Astrocyte (in vitro differentiated cells and primary cell): ENCODE data around the gene C22orf39. TPM values are rescaled to one million over a fixed set of nuclear protein-coding genes. Genes with fewer than 3 reads are reported as not detected.

Source experiments
- DNase-seq: peaks from one replicate; pipeline ENCODE4 v3.0.0-alpha.2; 2010; ENCODE audit warnings: low read depth
- FAIRE-seq: peaks from 2 replicates; lab custom pipeline; 2011; peaks lifted over from hg19 to GRCh38; lab: Jason Lieb, UNC
- H2AFZ ChIP-seq: 2 replicates; pipeline ENCODE4 v1.6.0; 2012; ENCODE audit warnings: low read depth, low read length, inconsistent platforms
- H3K27ac ChIP-seq: 2 replicates; pipeline ENCODE4 v1.5.1; 2011; ENCODE audit warnings: low read depth, low read length, inconsistent platforms
- H3K27me3 ChIP-seq: 2 replicates; pipeline ENCODE4 v1.6.0; 2011; ENCODE audit warnings: low read length, inconsistent platforms; ENCODE audit not compliant: insufficient read depth
- H3K36me3 ChIP-seq: 2 replicates; pipeline ENCODE4 v1.5.1; 2011; ENCODE audit warnings: low read length, inconsistent platforms; ENCODE audit not compliant: insufficient read depth
- H3K4me1 ChIP-seq: 2 replicates; pipeline ENCODE4 v1.5.1; 2011; ENCODE audit warnings: low read length, inconsistent platforms; ENCODE audit not compliant: insufficient read depth
- H3K4me2 ChIP-seq: 2 replicates; pipeline ENCODE4 v1.6.0; 2012; ENCODE audit warnings: low read length, inconsistent platforms
- H3K4me3 ChIP-seq: 2 replicates; pipeline ENCODE4 v1.5.1; 2011; ENCODE audit warnings: low read depth, mild to moderate bottlenecking, low read length, inconsistent platforms; ENCODE audit not compliant: insufficient read depth
- H3K79me2 ChIP-seq: 2 replicates; pipeline ENCODE4 v1.6.0; 2012; ENCODE audit warnings: mild to moderate bottlenecking, low read length, inconsistent platforms; ENCODE audit not compliant: insufficient read depth
- H3K9ac ChIP-seq: 2 replicates; pipeline ENCODE4 v1.6.0; 2012; ENCODE audit warnings: mild to moderate bottlenecking, low read length, inconsistent platforms
- H3K9me3 ChIP-seq: 2 replicates; pipeline ENCODE4 v1.5.1; 2012; ENCODE audit warnings: low read depth, mild to moderate bottlenecking, low read length, inconsistent platforms; ENCODE audit not compliant: insufficient read depth
- H4K20me1 ChIP-seq: 2 replicates; pipeline ENCODE4 v1.6.0; 2012; ENCODE audit warnings: low read length, inconsistent platforms; ENCODE audit not compliant: insufficient read depth
- H3K27ac Mint-ChIP-seq: one replicate; pipeline ENCODE4 v1.8.0; 2021; ENCODE audit warnings: mild to moderate bottlenecking, mixed read lengths; ENCODE audit not compliant: unreplicated experiment
- H3K27me3 Mint-ChIP-seq: one replicate; pipeline ENCODE4 v1.8.0; 2021; ENCODE audit warnings: low read depth, mixed read lengths; ENCODE audit not compliant: unreplicated experiment
- H3K36me3 Mint-ChIP-seq: one replicate; pipeline ENCODE4 v1.8.0; 2021; ENCODE audit warnings: low read depth, mixed read lengths; ENCODE audit not compliant: unreplicated experiment
- H3K4me1 Mint-ChIP-seq: one replicate; pipeline ENCODE4 v1.8.0; 2021; ENCODE audit warnings: low read depth, mixed read lengths; ENCODE audit not compliant: unreplicated experiment
- H3K4me3 Mint-ChIP-seq: one replicate; pipeline ENCODE4 v1.8.0; 2021; ENCODE audit warnings: mild to moderate bottlenecking, moderate library complexity, mixed read lengths; ENCODE audit not compliant: unreplicated experiment
- H3K9me3 Mint-ChIP-seq: one replicate; pipeline ENCODE4 v1.8.0; 2021; ENCODE audit warnings: mild to moderate bottlenecking, mixed read lengths; ENCODE audit not compliant: unreplicated experiment
- EZH2 ChIP-seq: IDR thresholded peaks from 2 replicates; pipeline ENCODE4 v1.6.1; 2012; ENCODE audit warnings: mild to moderate bottlenecking, low read length, inconsistent platforms; ENCODE audit not compliant: insufficient read depth
- total RNA-seq: library from RNA; stranded (reverse); gene quantifications from 2 replicates; pipeline ENCODE4 v1.2.1, GENCODE V29; 2021
- TF ChIP-seq, protein P1 (sequence below): IDR thresholded peaks from 2 replicates; pipeline ENCODE4 v1.5.1; 2011; ENCODE audit warnings: low read depth, mild to moderate bottlenecking, inconsistent platforms, low read length, moderate library complexity; ENCODE audit not compliant: insufficient read depth

C22orf39 gene
- total RNA-seq, 1 donor from 2014 or later: 14.5 TPM

DNA sequence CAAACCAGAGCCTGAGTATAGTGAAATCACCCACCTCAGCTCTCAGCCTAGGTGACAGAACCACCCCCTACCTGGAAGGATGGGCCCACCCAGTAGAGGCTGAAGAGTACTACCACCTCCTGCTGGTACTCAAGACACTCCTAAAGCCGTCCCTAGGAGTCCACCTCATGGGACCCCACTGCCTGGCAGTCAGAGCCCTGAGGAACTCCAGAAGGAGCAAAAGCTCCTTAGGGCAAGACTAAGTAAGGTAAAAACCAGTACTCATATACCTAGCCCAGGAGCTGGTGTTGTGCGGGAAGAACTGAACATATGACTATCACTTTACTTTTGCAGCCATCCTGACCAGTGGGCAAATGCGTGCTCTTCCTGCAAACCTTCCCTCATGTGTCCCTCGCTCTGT is 52.2 kb downstream of the C22orf39 start:
- no peak overlapping the region for H3K4me3 ChIP-seq
- Mint-ChIP-seq H3K36me3 (peaks cover 18% of the 10 kb centered on the region), H3K4me1 (no peaks in the 10 kb centered on the region), H3K27ac (no peak overlapping the region), H3K9me3 (no peaks in the 10 kb centered on the region), H3K4me3 (no peak overlapping the region), H3K27me3 (no peaks in the 10 kb centered on the region)
- H3K4me1 ChIP-seq: no peaks in the 10 kb centered on the region
- H2AFZ ChIP-seq: no peak overlapping the region
- peaks cover 33% of the 10 kb centered on the region for H3K36me3 ChIP-seq
- H3K4me2 ChIP-seq: no peak overlapping the region
- no peak overlapping the region for H3K27ac ChIP-seq
- H3K9ac ChIP-seq: no peak overlapping the region
- FAIRE-seq: no peak
- TF ChIP-seq, protein P1, sequence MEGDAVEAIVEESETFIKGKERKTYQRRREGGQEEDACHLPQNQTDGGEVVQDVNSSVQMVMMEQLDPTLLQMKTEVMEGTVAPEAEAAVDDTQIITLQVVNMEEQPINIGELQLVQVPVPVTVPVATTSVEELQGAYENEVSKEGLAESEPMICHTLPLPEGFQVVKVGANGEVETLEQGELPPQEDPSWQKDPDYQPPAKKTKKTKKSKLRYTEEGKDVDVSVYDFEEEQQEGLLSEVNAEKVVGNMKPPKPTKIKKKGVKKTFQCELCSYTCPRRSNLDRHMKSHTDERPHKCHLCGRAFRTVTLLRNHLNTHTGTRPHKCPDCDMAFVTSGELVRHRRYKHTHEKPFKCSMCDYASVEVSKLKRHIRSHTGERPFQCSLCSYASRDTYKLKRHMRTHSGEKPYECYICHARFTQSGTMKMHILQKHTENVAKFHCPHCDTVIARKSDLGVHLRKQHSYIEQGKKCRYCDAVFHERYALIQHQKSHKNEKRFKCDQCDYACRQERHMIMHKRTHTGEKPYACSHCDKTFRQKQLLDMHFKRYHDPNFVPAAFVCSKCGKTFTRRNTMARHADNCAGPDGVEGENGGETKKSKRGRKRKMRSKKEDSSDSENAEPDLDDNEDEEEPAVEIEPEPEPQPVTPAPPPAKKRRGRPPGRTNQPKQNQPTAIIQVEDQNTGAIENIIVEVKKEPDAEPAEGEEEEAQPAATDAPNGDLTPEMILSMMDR: no peak
- TF ChIP-seq EZH2: no peak
- H3K27me3 ChIP-seq: no peaks in the 10 kb centered on the region
- peaks cover 9% of the 10 kb centered on the region for H4K20me1 ChIP-seq
- no peak for DNase-seq
- no peaks in the 10 kb centered on the region for H3K9me3 ChIP-seq
- no peaks in the 10 kb centered on the region for H3K79me2 ChIP-seq

DNA sequence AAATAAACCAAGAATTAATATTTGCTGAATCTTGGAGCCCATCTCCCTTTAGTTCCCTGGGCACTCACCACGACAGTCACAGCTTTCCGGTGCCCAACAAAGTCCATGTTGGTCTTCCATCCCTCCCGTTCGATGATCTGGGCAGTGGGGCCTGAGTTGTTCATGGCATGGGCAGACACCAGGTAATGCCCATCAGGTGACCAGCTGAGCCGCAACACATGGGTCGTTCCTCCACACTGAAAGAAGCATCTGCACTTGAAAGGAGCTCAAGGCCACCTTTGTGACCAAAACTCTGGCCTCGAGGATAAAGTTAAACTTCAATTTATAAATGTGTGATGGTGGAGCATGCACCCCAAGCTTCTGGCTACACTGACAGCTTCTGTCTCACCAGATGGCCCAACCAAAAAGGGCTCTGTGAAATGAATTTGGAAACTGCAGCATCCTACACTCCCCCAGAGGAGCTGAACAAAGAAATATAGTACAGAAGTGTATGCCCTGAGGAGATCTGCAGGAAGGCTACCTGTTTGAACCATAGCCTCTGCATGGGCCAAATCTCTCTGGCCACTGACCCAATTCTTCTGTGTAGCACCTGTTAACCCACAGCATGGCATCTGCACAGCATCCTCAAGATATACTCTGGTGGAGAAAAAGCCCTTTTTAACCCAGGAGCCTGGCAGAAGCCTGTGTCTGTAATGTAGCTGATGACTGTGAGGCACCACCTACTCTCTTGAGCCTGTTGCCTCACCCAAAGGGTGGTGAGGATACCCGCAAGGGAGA is 53.0 kb downstream of the C22orf39 start:
- Histone ChIP-seq H3K27ac (no peak overlapping the region), H3K79me2 (no peaks in the 10 kb centered on the region), H2AFZ (no peak overlapping the region), H3K4me3 (no peak overlapping the region), H3K9ac (no peak overlapping the region), H3K36me3 (peaks cover 33% of the 10 kb centered on the region), H3K9me3 (no peaks in the 10 kb centered on the region), H3K27me3 (no peaks in the 10 kb centered on the region), H3K4me2 (no peak overlapping the region), H3K4me1 (no peaks in the 10 kb centered on the region), H4K20me1 (peaks cover 9% of the 10 kb centered on the region)
- Mint-ChIP-seq H3K27me3 (no peaks in the 10 kb centered on the region), H3K36me3 (peaks cover 20% of the 10 kb centered on the region), H3K4me1 (no peaks in the 10 kb centered on the region), H3K9me3 (no peaks in the 10 kb centered on the region), H3K27ac (no peak overlapping the region), H3K4me3 (no peak overlapping the region)
- FAIRE-seq (no peak), DNase-seq (no peak)
- TF ChIP-seq EZH2: no peak
- TF ChIP-seq, protein P1: no peak

DNA sequence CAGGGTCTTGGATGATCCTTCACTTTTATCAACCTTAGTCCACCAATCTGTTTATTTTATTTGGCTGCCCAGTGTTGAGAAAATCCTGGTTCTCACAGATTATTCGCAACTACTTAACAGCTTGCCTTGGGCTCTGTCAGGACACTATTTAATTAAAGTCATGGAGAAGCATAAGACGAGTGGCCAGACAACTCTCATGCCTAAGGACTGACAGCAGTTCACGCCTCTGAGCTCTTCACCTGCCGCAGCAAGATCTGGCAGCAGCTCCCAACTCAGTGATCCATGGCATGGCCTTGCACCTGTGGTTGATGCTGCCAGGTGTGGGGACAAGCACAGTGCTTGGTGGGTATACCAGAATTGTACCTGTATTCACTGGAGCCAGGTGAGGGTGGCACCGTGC is 53.8 kb downstream of the C22orf39 start:
- H3K27ac Mint-ChIP-seq: no peak overlapping the region
- H4K20me1 ChIP-seq: peaks cover 6% of the 10 kb centered on the region
- FAIRE-seq (no peak), DNase-seq (no peak)
- H3K36me3 Mint-ChIP-seq: peaks cover 22% of the 10 kb centered on the region
- no peaks in the 10 kb centered on the region for H3K27me3 Mint-ChIP-seq
- H3K4me1 ChIP-seq: no peaks in the 10 kb centered on the region
- no peak overlapping the region for H3K4me2 ChIP-seq
- H3K4me3 ChIP-seq: no peak overlapping the region
- H3K36me3 ChIP-seq: peaks cover 33% of the 10 kb centered on the region
- H3K9ac ChIP-seq: no peak overlapping the region
- no peaks in the 10 kb centered on the region for H3K27me3 ChIP-seq
- no peaks in the 10 kb centered on the region for H3K9me3 ChIP-seq
- no peak overlapping the region for H2AFZ ChIP-seq
- TF ChIP-seq, protein P1: no peak
- TF ChIP-seq EZH2: no peak
- H3K27ac ChIP-seq: no peak overlapping the region
- H3K79me2 ChIP-seq: no peaks in the 10 kb centered on the region
- H3K4me3 Mint-ChIP-seq: no peak overlapping the region
- no peaks in the 10 kb centered on the region for H3K4me1 Mint-ChIP-seq
- no peaks in the 10 kb centered on the region for H3K9me3 Mint-ChIP-seq
